GM18526 (cell line): ENCODE data around the gene EYA3.

ENCODE experiments used
- POLR2A ChIP-seq: IDR thresholded peaks from 3 replicates; pipeline ENCODE4 v1.6.1; 2011; ENCODE audit not compliant: insufficient read length; ENCODE audit errors: extremely low read depth

The EYA3 gene

GRCh38 chr1:28096210-28097099 is 8.0 kb upstream of the EYA3 start:
- no peak for TF ChIP-seq POLR2A

- TF ChIP-seq POLR2A: no peak
These were observed 2.8 kb upstream of the EYA3 start for GRCh38 chr1:28091043-28091781.

GRCh38 chr1:28087614-28088167 is 719 bp downstream of the EYA3 start:
- TF ChIP-seq POLR2A: no peak

GRCh38 chr1:28086651-28087050 is 1.8 kb downstream of the EYA3 start:
- TF ChIP-seq POLR2A: no peak

GRCh38 chr1:28085129-28085528 is 3.3 kb downstream of the EYA3 start:
- TF ChIP-seq POLR2A: no peak

- TF ChIP-seq POLR2A: no peak
These were observed 4.5 kb downstream of the EYA3 start for GRCh38 chr1:28083876-28084275.

GRCh38 chr1:28078680-28079626 is 9.5 kb downstream of the EYA3 start:
- TF ChIP-seq POLR2A: no peak

- TF ChIP-seq POLR2A: no peak
These were observed 10.1 kb downstream of the EYA3 start for GRCh38 chr1:28078262-28078661.

GRCh38 chr1:28074892-28075511 is 13.4 kb downstream of the EYA3 start:
- no peak for TF ChIP-seq POLR2A

- TF ChIP-seq POLR2A: no peak
These were observed 14.5 kb downstream of the EYA3 start for GRCh38 chr1:28073867-28074266.

GRCh38 chr1:28071813-28072212 is 16.6 kb downstream of the EYA3 start:
- TF ChIP-seq POLR2A: no peak

GRCh38 chr1:28070725-28071593 is 17.5 kb downstream of the EYA3 start:
- no peak for TF ChIP-seq POLR2A

GRCh38 chr1:28067523-28068090 is 20.8 kb downstream of the EYA3 start:
- TF ChIP-seq POLR2A: no peak
